Measurements from ENCODE around the gene JCAD.

GRCh38 chr10:29970012-29970396 lies 89.4 kb downstream of the JCAD start:
- TF ChIP-seq POLR2A (IDR thresholded peaks at IDR 0.05) (no peak), POLR2AphosphoS5 (IDR thresholded peaks at IDR 0.05) (no peak)
- TF ChIP-seq, protein P1, sequence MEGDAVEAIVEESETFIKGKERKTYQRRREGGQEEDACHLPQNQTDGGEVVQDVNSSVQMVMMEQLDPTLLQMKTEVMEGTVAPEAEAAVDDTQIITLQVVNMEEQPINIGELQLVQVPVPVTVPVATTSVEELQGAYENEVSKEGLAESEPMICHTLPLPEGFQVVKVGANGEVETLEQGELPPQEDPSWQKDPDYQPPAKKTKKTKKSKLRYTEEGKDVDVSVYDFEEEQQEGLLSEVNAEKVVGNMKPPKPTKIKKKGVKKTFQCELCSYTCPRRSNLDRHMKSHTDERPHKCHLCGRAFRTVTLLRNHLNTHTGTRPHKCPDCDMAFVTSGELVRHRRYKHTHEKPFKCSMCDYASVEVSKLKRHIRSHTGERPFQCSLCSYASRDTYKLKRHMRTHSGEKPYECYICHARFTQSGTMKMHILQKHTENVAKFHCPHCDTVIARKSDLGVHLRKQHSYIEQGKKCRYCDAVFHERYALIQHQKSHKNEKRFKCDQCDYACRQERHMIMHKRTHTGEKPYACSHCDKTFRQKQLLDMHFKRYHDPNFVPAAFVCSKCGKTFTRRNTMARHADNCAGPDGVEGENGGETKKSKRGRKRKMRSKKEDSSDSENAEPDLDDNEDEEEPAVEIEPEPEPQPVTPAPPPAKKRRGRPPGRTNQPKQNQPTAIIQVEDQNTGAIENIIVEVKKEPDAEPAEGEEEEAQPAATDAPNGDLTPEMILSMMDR (IDR thresholded peaks at IDR 0.05), result no peak

All from prostate gland (tissue), 2 donors.